T1000 (cell line): Measurements from ENCODE around the gene RNU11.
A peak's percentile ranks its signal among the peaks of the same experiment; 100 is the strongest.
"Not testable (repeated sequence)": the region's sequence is repeated elsewhere in the genome, so short reads cannot be mapped to it uniquely, and the experiment has no call there.

ENCODE experiments used
- DNase-seq: peaks from one replicate; lab custom pipeline; 2025; ENCODE audit warnings: mixed read lengths; lab: John Stamatoyannopoulos, UW

The RNU11 gene

GRCh38 chr1:28663871-28664470 is 15.6 kb downstream of the RNU11 start:
- no peak for DNase-seq

- no peak for DNase-seq
Measured at GRCh38 chr1:28666806-28667205, 18.4 kb downstream of the RNU11 start.

GRCh38 chr1:28668191-28668955 is 20.0 kb downstream of the RNU11 start, which contains the start of gene GMEB1:
GMEB1 (plus strand) TSS chr1:28668784; CDS start chr1:28683613, 14,829 bp downstream.
- DNase-seq = peak; percentile 76

GRCh38 chr1:28668956-28669723 is 20.7 kb downstream of the RNU11 start:
- DNase-seq = no peak

- no peak for DNase-seq
Measured at GRCh38 chr1:28671254-28671780, 22.9 kb downstream of the RNU11 start.

- not testable (repeated sequence) for DNase-seq
Measured at GRCh38 chr1:28672971-28673370, 24.6 kb downstream of the RNU11 start.

GRCh38 chr1:28675924-28676257 is 27.5 kb downstream of the RNU11 start:
- DNase-seq = no peak

GRCh38 chr1:28680151-28680550 is 31.8 kb downstream of the RNU11 start:
- no peak for DNase-seq

GRCh38 chr1:28682840-28683239 is 34.4 kb downstream of the RNU11 start:
- no peak for DNase-seq

GRCh38 chr1:28684937-28685336 is 36.5 kb downstream of the RNU11 start:
- no peak for DNase-seq

- not testable (repeated sequence) for DNase-seq
Measured at GRCh38 chr1:28691627-28692026, 43.2 kb downstream of the RNU11 start.
